HepG2 (cell line): ENCODE data around the gene UBE2O. TPM values are rescaled to one million over a fixed set of nuclear protein-coding genes. Genes with fewer than 3 reads are reported as not detected.

ENCODE experiments used
- CCDC6 ChIP-seq: sonication (generic); formaldehyde crosslinking; IDR thresholded peaks from 2 replicates; pipeline ENCODE4 v1.8.1; 2022; ENCODE audit warnings: mild to moderate bottlenecking, missing genetic modification reagents, moderate library complexity
- DNMT1 ChIP-seq: sonication (generic); formaldehyde crosslinking; IDR thresholded peaks from 2 replicates; pipeline ENCODE4 v1.5.1; 2020; ENCODE audit warnings: mild to moderate bottlenecking, missing genetic modification reagents
- FIP1L1 ChIP-seq: fragments of 200-400 bp; formaldehyde crosslinking; IDR thresholded peaks from 2 replicates; pipeline ENCODE4 v1.6.1; 2018; ENCODE audit warnings: low read depth, mild to moderate bottlenecking, low read length, moderate library complexity, borderline replicate concordance; ENCODE audit not compliant: insufficient read depth
- FOSL1 ChIP-seq: sonication (generic); formaldehyde crosslinking; IDR thresholded peaks from 2 replicates; pipeline ENCODE4 v1.9.0; 2021; ENCODE audit warnings: missing genetic modification reagents, borderline replicate concordance
- GTF2F1 ChIP-seq: fragments of 150-350 bp; IDR thresholded peaks from 2 replicates; pipeline ENCODE4 v1.6.1; 2014; ENCODE audit warnings: low read length
- HOXA5 ChIP-seq: sonication (generic); formaldehyde crosslinking; IDR thresholded peaks from 2 replicates; pipeline ENCODE4 v1.4.0; 2020; ENCODE audit warnings: missing genetic modification reagents
- HOXA7 ChIP-seq: sonication (generic); formaldehyde crosslinking; IDR thresholded peaks from 2 replicates; pipeline ENCODE4 v1.8.1; 2022; ENCODE audit warnings: mild to moderate bottlenecking, missing genetic modification reagents, moderate library complexity
- NFRKB ChIP-seq: fragments of 450-650 bp; IDR thresholded peaks from 2 replicates; pipeline ENCODE4 v1.6.1; 2017
- PATZ1 ChIP-seq: sonication (generic); formaldehyde crosslinking; IDR thresholded peaks from 2 replicates; pipeline ENCODE4 v1.4.0; 2020; ENCODE audit warnings: missing genetic modification reagents
- SOX6 ChIP-seq, 2 experiments: fragments of 450-650 bp in 1 of 2; sonication (generic) in 1 of 2; formaldehyde crosslinking in 1 of 2; IDR thresholded peaks; 2 replicates each; pipeline versions ENCODE4 v1.4.0 to v1.6.1; 2017 to 2020; ENCODE audit warnings: antibody characterized with exemption in 1 of 2, mild to moderate bottlenecking in 1 of 2, missing genetic modification reagents in 1 of 2
- TFDP1 ChIP-seq: IDR thresholded peaks from 2 replicates; pipeline ENCODE4 v1.6.1; 2016; ENCODE audit warnings: missing compliant biosample characterization, missing genetic modification reagents, borderline replicate concordance
- ZMAT5 ChIP-seq: sonication (generic); formaldehyde crosslinking; IDR thresholded peaks from 2 replicates; pipeline ENCODE4 v1.5.0; 2020; ENCODE audit warnings: mild to moderate bottlenecking, low read depth, missing genetic modification reagents, borderline replicate concordance
- ZNF572 ChIP-seq: sonication (generic); formaldehyde crosslinking; IDR thresholded peaks from 2 replicates; pipeline ENCODE4 v1.5.1; 2020; ENCODE audit warnings: mild to moderate bottlenecking, missing genetic modification reagents
- ZNF674 ChIP-seq: sonication (generic); formaldehyde crosslinking; IDR thresholded peaks from 2 replicates; pipeline ENCODE4 v1.5.0; 2020; ENCODE audit warnings: low read depth, mild to moderate bottlenecking, missing genetic modification reagents
- ZNF713 ChIP-seq: sonication (generic); formaldehyde crosslinking; IDR thresholded peaks from 2 replicates; pipeline ENCODE4 v1.4.0; 2020; ENCODE audit warnings: mild to moderate bottlenecking, missing genetic modification reagents
- ZNF773 ChIP-seq: sonication (generic); formaldehyde crosslinking; IDR thresholded peaks from 2 replicates; pipeline ENCODE4 v1.4.0; 2020; ENCODE audit warnings: missing genetic modification reagents, borderline replicate concordance
- ZNF83 ChIP-seq: sonication (generic); formaldehyde crosslinking; IDR thresholded peaks from 2 replicates; pipeline ENCODE4 v1.4.0; 2020; ENCODE audit warnings: missing genetic modification reagents, mild to moderate bottlenecking, borderline replicate concordance
- polyA plus RNA-seq, 8 experiments: library from polyadenylated mRNA; depleted of rRNA in 3 of 8; stranded (reverse) in 7 of 8; unstranded in 1 of 8; fragments of >200 nt; fragmentation: Illumina TruSeq in 4 of 8; extraction: Trizol in 4 of 8; gene quantifications; 2 replicates each; pipeline versions ENCODE4 v1.2.1 to v1.2.3, GENCODE V29; 2011 to 2016; ENCODE audit warnings: low read depth in 4 of 8, missing spikeins in 1 of 8, mixed read lengths in 1 of 8; ENCODE audit not compliant: insufficient read depth in 1 of 8
- total RNA-seq, 5 experiments: library from RNA; depleted of rRNA; stranded (reverse); fragments of >200 nt; fragmentation: Illumina TruSeq; extraction: Trizol; gene quantifications; 2 replicates each; pipeline ENCODE4 v1.2.3, GENCODE V29; 2016; ENCODE audit warnings: low read depth in 1 of 5
- TF ChIP-seq, protein P1 (sequence below): sonication (generic); formaldehyde crosslinking; IDR thresholded peaks from 2 replicates; pipeline ENCODE4 v1.4.0; 2020; ENCODE audit warnings: missing genetic modification reagents
- TF ChIP-seq, protein P2 (sequence below): sonication (generic); formaldehyde crosslinking; IDR thresholded peaks from 2 replicates; pipeline ENCODE4 v1.8.1; 2023; ENCODE audit warnings: mild to moderate bottlenecking, inconsistent platforms, moderate library complexity, missing genetic modification reagents, borderline replicate concordance
- TF ChIP-seq, protein P3 (sequence below): sonication (generic); formaldehyde crosslinking; IDR thresholded peaks from 2 replicates; pipeline ENCODE4 v1.5.0; 2020; ENCODE audit warnings: mild to moderate bottlenecking, missing genetic modification reagents, moderate library complexity
- TF ChIP-seq, protein P4 (sequence below): IDR thresholded peaks from 2 replicates; pipeline ENCODE4 v1.6.1; 2016; ENCODE audit warnings: low read depth, borderline replicate concordance

The UBE2O gene
- total and polyA plus RNA-seq, 2 of the 13 experiments (the other 11 are each of a cell fraction or from before 2014, with no cell fraction given) = 21.5 to 23.5 TPM

GRCh38 chr17:76473541-76473985, 20.6 kb upstream of the UBE2O start (continued):
- TF ChIP-seq HOXA7 (CRISPR knock-in tag) (no peak), ZNF83 (CRISPR knock-in tag) (0 out of 2 replicates have a peak, but pooled peaks have one; percentile 76), ZNF713 (CRISPR knock-in tag) (0 out of 2 replicates have a peak, but pooled peaks have one; percentile 39), TFDP1 (CRISPR knock-in tag) (no peak), FOSL1 (no peak), NFRKB (no peak), ZMAT5 (CRISPR knock-in tag) (no peak), ZNF572 (CRISPR knock-in tag) (no peak), SOX6 (IDR thresholded peaks at IDR 0.05) (no peak), SOX6 (CRISPR knock-in tag; IDR thresholded peaks at IDR 0.05) (no peak), GTF2F1 (no peak), ZNF773 (CRISPR knock-in tag) (no peak), HOXA5 (CRISPR knock-in tag) (no peak), DNMT1 (CRISPR knock-in tag) (peak; percentile 56; the same call in 1 of the 2 replicates), FIP1L1 (no peak), CCDC6 (CRISPR knock-in tag) (no peak), ZNF674 (CRISPR knock-in tag) (no peak), PATZ1 (CRISPR knock-in tag) (peak; percentile 26; the same call in 1 of the 2 replicates)
- TF ChIP-seq, protein P1, sequence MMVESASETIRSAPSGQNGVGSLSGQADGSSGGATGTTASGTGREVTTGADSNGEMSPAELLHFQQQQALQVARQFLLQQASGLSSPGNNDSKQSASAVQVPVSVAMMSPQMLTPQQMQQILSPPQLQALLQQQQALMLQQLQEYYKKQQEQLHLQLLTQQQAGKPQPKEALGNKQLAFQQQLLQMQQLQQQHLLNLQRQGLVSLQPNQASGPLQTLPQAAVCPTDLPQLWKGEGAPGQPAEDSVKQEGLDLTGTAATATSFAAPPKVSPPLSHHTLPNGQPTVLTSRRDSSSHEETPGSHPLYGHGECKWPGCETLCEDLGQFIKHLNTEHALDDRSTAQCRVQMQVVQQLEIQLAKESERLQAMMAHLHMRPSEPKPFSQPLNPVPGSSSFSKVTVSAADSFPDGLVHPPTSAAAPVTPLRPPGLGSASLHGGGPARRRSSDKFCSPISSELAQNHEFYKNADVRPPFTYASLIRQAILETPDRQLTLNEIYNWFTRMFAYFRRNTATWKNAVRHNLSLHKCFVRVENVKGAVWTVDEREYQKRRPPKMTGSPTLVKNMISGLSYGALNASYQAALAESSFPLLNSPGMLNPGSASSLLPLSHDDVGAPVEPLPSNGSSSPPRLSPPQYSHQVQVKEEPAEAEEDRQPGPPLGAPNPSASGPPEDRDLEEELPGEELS (CRISPR knock-in tag) = no peak
- TF ChIP-seq, protein P2, sequence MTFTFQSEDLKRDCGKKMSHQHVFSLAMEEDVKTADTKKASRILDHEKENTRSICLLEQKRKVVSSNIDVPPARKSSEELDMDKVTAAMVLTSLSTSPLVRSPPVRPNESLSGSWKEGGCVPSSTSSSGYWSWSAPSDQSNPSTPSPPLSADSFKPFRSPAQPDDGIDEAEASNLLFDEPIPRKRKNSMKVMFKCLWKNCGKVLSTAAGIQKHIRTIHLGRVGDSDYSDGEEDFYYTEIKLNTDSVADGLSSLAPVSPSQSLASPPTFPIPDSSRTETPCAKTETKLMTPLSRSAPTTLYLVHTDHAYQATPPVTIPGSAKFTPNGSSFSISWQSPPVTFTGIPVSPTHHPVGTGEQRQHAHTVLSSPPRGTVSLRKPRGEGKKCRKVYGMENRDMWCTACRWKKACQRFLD (CRISPR knock-in tag) = no peak
- TF ChIP-seq, protein P3, sequence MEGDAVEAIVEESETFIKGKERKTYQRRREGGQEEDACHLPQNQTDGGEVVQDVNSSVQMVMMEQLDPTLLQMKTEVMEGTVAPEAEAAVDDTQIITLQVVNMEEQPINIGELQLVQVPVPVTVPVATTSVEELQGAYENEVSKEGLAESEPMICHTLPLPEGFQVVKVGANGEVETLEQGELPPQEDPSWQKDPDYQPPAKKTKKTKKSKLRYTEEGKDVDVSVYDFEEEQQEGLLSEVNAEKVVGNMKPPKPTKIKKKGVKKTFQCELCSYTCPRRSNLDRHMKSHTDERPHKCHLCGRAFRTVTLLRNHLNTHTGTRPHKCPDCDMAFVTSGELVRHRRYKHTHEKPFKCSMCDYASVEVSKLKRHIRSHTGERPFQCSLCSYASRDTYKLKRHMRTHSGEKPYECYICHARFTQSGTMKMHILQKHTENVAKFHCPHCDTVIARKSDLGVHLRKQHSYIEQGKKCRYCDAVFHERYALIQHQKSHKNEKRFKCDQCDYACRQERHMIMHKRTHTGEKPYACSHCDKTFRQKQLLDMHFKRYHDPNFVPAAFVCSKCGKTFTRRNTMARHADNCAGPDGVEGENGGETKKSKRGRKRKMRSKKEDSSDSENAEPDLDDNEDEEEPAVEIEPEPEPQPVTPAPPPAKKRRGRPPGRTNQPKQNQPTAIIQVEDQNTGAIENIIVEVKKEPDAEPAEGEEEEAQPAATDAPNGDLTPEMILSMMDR = peak; percentile 78
- TF ChIP-seq, protein P4, sequence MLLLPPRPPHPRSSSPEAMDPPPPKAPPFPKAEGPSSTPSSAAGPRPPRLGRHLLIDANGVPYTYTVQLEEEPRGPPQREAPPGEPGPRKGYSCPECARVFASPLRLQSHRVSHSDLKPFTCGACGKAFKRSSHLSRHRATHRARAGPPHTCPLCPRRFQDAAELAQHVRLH = 0 out of 2 replicates have a peak, but pooled peaks have one; percentile 22
